SK-N-MC (cell line): ENCODE results near the gene SYK.

Experiments used
- EZH2 ChIP-seq: fragments of 200-600 bp; sonication (generic); IDR thresholded peaks from one replicate; pipeline ENCODE4 v1.6.1; 2017; ENCODE audit warnings: antibody characterized with exemption
- POLR2AphosphoS5 ChIP-seq: IDR thresholded peaks from 2 replicates; pipeline ENCODE4 v1.6.1; 2012; ENCODE audit warnings: mild to moderate bottlenecking, low read depth, low read length, borderline replicate concordance

DNA sequence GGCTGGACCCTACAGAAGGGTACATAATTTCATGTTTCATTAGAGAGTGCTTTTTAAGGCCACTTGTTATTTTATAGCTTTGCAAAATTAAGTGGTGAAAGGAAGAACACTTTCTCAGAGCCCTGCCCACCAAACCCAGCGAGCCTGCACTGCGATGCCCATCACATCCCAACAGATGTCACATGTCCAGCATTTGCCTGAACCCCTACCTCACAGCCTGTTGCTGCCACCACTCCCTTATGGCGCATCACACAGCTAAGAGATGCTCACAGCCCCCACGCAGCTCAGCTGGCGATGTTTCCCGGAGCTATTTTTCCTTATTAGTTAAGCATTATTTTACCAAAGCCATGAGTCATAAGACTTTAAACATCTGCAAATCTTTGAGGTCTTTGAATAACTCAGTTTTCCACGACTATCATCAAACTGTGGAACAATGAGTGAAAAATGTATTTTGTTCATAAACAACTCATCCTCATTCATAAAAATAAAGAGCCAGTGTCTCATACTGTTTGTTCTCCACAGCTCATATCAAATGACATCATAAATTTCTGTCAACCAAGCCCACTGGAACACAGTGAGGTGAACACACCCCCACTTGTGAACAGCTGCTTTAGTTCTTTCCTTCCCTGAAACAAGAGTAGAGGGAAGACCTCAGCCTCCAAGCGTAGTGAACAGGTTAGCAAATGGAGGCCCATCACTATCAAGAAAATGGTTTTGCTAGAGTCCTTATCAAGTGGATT, 104.9 kb downstream of the SYK start:
- TF ChIP-seq POLR2AphosphoS5 (no peak), EZH2 (no peak)
